ENCODE data around the gene GFOD2. TPM values are rescaled to one million over a fixed set of nuclear protein-coding genes. Genes with fewer than 3 reads are reported as not detected.

GFOD2 gene
- 14.8 and 18.4 TPM in 2 replicates for total RNA-seq

GRCh38 chr16:67719048-67719777, at the start of gene GFOD2:
Gene GFOD2, minus strand, starts transcription at chr16:67719316. Its CDS starts 33,601 bp downstream, at chr16:67685715.

GRCh38 chr16:67666559-67667452, 52.3 kb downstream of the GFOD2 start, which contains the start of the genes C16orf86 and ENKD1:
Gene C16orf86, plus strand, starts transcription at chr16:67666814. Its CDS starts 157 bp downstream, at chr16:67666971.
Gene ENKD1, minus strand, starts transcription at chr16:67666750. Its CDS starts 308 bp downstream, at chr16:67666442.

GRCh38 chr16:67660564-67661028, 58.5 kb downstream of the GFOD2 start, which contains the start of gene PARD6A:
Gene PARD6A, plus strand, starts transcription at chr16:67660960. Its CDS starts 79 bp downstream, at chr16:67661039.

GRCh38 chr16:67659675-67660563, 59.2 kb downstream of the GFOD2 start, which contains the start of gene ACD:
Gene ACD, minus strand, starts transcription at chr16:67660260. Its CDS starts 40 bp downstream, at chr16:67660220.

Other genes with a start within 250 kb of the GFOD2 start
- gene ATP6V0D1, start 238.2 kb downstream of the GFOD2 start, total RNA-seq, result 87.6 and 98.5 TPM in 2 replicates
- not detected in 2 replicates for gene AGRP, start 235.8 kb downstream of the GFOD2 start, total RNA-seq
- gene RIPOR1, start 190.5 kb downstream of the GFOD2 start, total RNA-seq, result 19.0 and 35.3 TPM in 2 replicates
- gene CTCF, start 156.8 kb downstream of the GFOD2 start, total RNA-seq, result 15.9 and 18.6 TPM in 2 replicates
- 0.08 and 0.16 TPM in 2 replicates for gene CARMIL2, start 74.2 kb downstream of the GFOD2 start, total RNA-seq
- 26.6 and 53.2 TPM in 2 replicates for gene ACD, start 59.1 kb downstream of the GFOD2 start, total RNA-seq
- 0.19 and 3.1 TPM in 2 replicates for gene PARD6A, start 58.4 kb downstream of the GFOD2 start, total RNA-seq
- 13.4 and 14.6 TPM in 2 replicates for gene ENKD1, start 52.6 kb downstream of the GFOD2 start, total RNA-seq
- 1.9 and 2.0 TPM in 2 replicates for gene C16orf86, start 52.5 kb downstream of the GFOD2 start, total RNA-seq
- 3.7 TPM in 2 replicates for gene RANBP10, start 87.2 kb upstream of the GFOD2 start, total RNA-seq
- 0.30 TPM in 1 of 2 replicates, not detected in the other for gene TSNAXIP1, start 87.6 kb upstream of the GFOD2 start, total RNA-seq
- gene THAP11, start 123.0 kb upstream of the GFOD2 start, total RNA-seq, result 28.3 and 57.1 TPM in 2 replicates
- gene NUTF2, start 127.6 kb upstream of the GFOD2 start, total RNA-seq, result 313 and 331 TPM in 2 replicates
- 18.8 and 19.5 TPM in 2 replicates for gene CENPT, start 128.4 kb upstream of the GFOD2 start, total RNA-seq
- gene EDC4, start 153.7 kb upstream of the GFOD2 start, total RNA-seq, result 42.2 and 43.0 TPM in 2 replicates
- gene NRN1L, start 165.6 kb upstream of the GFOD2 start, total RNA-seq, result not detected in 2 replicates
- gene PSKH1, start 173.9 kb upstream of the GFOD2 start, total RNA-seq, result 6.2 and 7.4 TPM in 2 replicates
- gene CTRL, start 212.5 kb upstream of the GFOD2 start, total RNA-seq, result 0.23 and 1.4 TPM in 2 replicates
- gene PSMB10, start 217.5 kb upstream of the GFOD2 start, total RNA-seq, result 28.8 and 33.7 TPM in 2 replicates
- 6.0 and 9.6 TPM in 2 replicates for gene LCAT, start 224.8 kb upstream of the GFOD2 start, total RNA-seq
- gene SLC12A4, start 249.3 kb upstream of the GFOD2 start, total RNA-seq, result 40.9 and 54.0 TPM in 2 replicates